ENCODE measurements around the gene RASA3. TPM values are rescaled to one million over a fixed set of nuclear protein-coding genes. Genes with fewer than 3 reads are reported as not detected.
"Not testable (repeated sequence)": the region's sequence is repeated elsewhere in the genome, so short reads cannot be mapped to it uniquely, and the experiment has no call there.

RASA3 gene
- total and polyA plus RNA-seq, 2 donors (not counting 3 experiments of a cell fraction or from before 2014, with no cell fraction given) = 26.5 to 53.8 TPM

DNA sequence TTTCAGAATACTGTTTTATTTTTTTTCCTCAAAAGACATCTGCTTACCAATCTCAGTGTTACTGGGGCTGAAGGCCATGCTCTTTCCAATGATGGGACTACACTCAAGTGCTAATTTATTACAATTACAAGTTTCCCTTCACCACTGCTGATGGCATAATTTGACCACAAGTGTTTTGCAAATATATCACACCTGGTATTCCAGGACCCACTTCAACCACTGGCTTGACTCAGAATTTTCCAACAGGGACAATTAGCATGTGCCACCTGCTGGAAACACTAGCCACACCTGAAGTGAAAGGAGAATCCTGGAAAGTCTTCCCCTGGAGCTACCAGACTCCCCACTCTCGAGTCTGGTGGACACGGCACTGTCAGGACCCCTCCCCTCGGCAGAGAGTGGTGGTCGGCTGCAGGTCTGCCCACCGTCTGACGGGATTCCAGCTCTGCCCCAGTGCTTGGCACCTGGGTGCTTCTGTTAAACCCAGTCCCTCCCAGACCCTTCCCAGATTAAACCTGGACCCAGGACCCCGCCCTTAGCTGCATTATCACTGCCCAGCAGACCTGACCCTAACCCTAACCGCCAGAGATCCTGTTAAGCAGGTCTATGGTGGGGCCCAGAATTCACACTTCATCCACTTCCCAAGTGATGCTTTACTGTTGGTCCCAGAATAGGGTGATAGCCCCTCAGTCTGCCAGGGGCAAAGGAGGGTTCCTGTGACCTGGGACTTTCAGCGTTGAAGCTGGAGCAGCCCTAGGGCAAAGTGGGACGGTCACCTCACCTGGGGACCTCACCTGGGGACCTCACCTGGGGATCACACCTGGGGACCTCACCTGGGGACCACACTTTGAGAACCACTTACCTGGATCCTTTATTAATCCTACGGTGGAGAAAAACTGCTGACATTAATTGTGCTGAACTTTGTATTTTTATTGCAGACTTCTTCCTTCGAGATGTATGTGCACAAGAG lies 17.6 kb upstream of the RASA3 start:
- Histone ChIP-seq H3K36me3 (ENCODE audit: control insufficient read depth in 2 of 2, extremely low read depth in 1 of 2, insufficient read depth in 2 of 2, low read length in 2 of 2) (no peaks in the 10 kb centered on the region), H3K27ac (ENCODE audit: insufficient read depth, low read depth, low read length) (no peak overlapping the region), H3K9ac (replicated peaks; ENCODE audit: extremely low read depth, insufficient read depth, low read length) (no peak overlapping the region), H3K4me1 (ENCODE audit: control insufficient read depth, extremely low read depth, insufficient read depth, low read length) (no peaks in the 10 kb centered on the region), H4K20me1 (replicated peaks; ENCODE audit: control insufficient read depth, extremely low read depth, insufficient read depth, low read length) (no peaks in the 10 kb centered on the region), H3K79me2 (ENCODE audit: control insufficient read depth, insufficient read depth, low read length) (no peaks in the 10 kb centered on the region), H3K4me2 (ENCODE audit: insufficient read depth, low read length) (no peak overlapping the region), H3K9me3 (replicated peaks; ENCODE audit: control insufficient read depth, insufficient read depth, low read length) (no peaks in the 10 kb centered on the region), H2AFZ (ENCODE audit: low read depth, low read length) (no peak overlapping the region), H3K27me3 (ENCODE audit: control insufficient read depth in 2 of 2, insufficient read depth in 2 of 2, low read length in 2 of 2) (peaks cover 3% of the 10 kb centered on the region in 2 experiments), H3K4me3 (replicated peaks in 1 of 3; ENCODE audit: insufficient read depth in 1 of 3, low read depth in 1 of 3, low read length in 3 of 3) (no peak overlapping the region), H3K9me1 (replicated peaks; ENCODE audit: control insufficient read depth, extremely low read depth, insufficient read depth, low read length) (no peaks in the 10 kb centered on the region)
- intact Hi-C loops (cut with micrococcal nuclease) = no loop called here
- no peak for FAIRE-seq
- POLR2A ChIA-PET = no interaction called here
- DNase-seq (ENCODE audit: low read depth, low spot score) = no peak
- dilution Hi-C loops (cut with MboI; ENCODE audit: extremely low pct_ligation_motif_present, low sequenced_read_pairs) = no loop called here
- no TSS peak for BruUV-seq (replicated peaks)
- TF ChIP-seq EZH2 (IDR thresholded peaks at IDR 0.05; ENCODE audit: borderline replicate concordance, low read depth, low read length, severe bottlenecking) = no peak
- no peak for TF ChIP-seq FOS (IDR thresholded peaks at IDR 0.05; ENCODE audit: borderline replicate concordance, insufficient read depth, low read length)
- TF ChIP-seq JUN (IDR thresholded peaks at IDR 0.05; ENCODE audit: borderline replicate concordance, insufficient read depth, insufficient read length, low read depth) = no peak
- no peak for TF ChIP-seq CTCF (IDR thresholded peaks at IDR 0.05; ENCODE audit: extremely low read depth in 1 of 2, insufficient read depth in 1 of 2, low read depth in 1 of 2, low read length in 2 of 2)
- no peak for TF ChIP-seq GATA2 (IDR thresholded peaks at IDR 0.05; ENCODE audit: insufficient read depth, insufficient read length, low read depth, low read length)
- TF ChIP-seq MYC (IDR thresholded peaks at IDR 0.05; ENCODE audit: low read depth, low read length) = no peak
- TF ChIP-seq POLR2AphosphoS5 (IDR thresholded peaks at IDR 0.05; ENCODE audit: insufficient read depth, low read depth, low read length) = no peak
- no peak for TF ChIP-seq POLR2A (IDR thresholded peaks at IDR 0.05; ENCODE audit: low read depth, low read length)
- no peak for TF ChIP-seq MAX (IDR thresholded peaks at IDR 0.05; ENCODE audit: insufficient read depth, insufficient read length)
- CTCF ChIA-PET = no interaction called here

GRCh38 chr13:114148886-114149285 lies 16.5 kb upstream of the RASA3 start:
- FAIRE-seq; H3K4me2 ChIP-seq (ENCODE audit: insufficient read depth, low read length); H3K9ac ChIP-seq (replicated peaks; ENCODE audit: extremely low read depth, insufficient read depth, low read length); H4K20me1 ChIP-seq (replicated peaks; ENCODE audit: control insufficient read depth, extremely low read depth, insufficient read depth, low read length); H3K9me1 ChIP-seq (replicated peaks; ENCODE audit: control insufficient read depth, extremely low read depth, insufficient read depth, low read length); dilution Hi-C loops (cut with MboI; ENCODE audit: extremely low pct_ligation_motif_present, low sequenced_read_pairs); H3K36me3 ChIP-seq (ENCODE audit: control insufficient read depth in 2 of 2, extremely low read depth in 1 of 2, insufficient read depth in 2 of 2, low read length in 2 of 2); POLR2A ChIA-PET; DNase-seq (ENCODE audit: low read depth, low spot score); H3K27me3 ChIP-seq (ENCODE audit: control insufficient read depth in 2 of 2, insufficient read depth in 2 of 2, low read length in 2 of 2); H3K27ac ChIP-seq (ENCODE audit: insufficient read depth, low read depth, low read length); H3K4me3 ChIP-seq (replicated peaks in 1 of 3; ENCODE audit: insufficient read depth in 1 of 3, low read depth in 1 of 3, low read length in 3 of 3); H3K9me3 ChIP-seq (replicated peaks; ENCODE audit: control insufficient read depth, insufficient read depth, low read length); H3K4me1 ChIP-seq (ENCODE audit: control insufficient read depth, extremely low read depth, insufficient read depth, low read length); BruUV-seq (replicated peaks); H3K79me2 ChIP-seq (ENCODE audit: control insufficient read depth, insufficient read depth, low read length); intact Hi-C loops (cut with micrococcal nuclease); H2AFZ ChIP-seq (ENCODE audit: low read depth, low read length): not testable (repeated sequence)
- CTCF ChIA-PET = interaction anchor here (0.8 to 1.0 kb wide), 3 partner anchors 20 to 77 kb away, joined by 3 read pairs; no protein-coding TSS in a partner anchor

All from endothelial cell of umbilical vein (primary cell).